Ascending aorta (tissue), 2 donors: ENCODE results near the gene PCBP4. TPM values are rescaled to one million over a fixed set of nuclear protein-coding genes. Genes with fewer than 3 reads are reported as not detected.
A peak's percentile ranks its signal among the peaks of the same experiment; 100 is the strongest.
"Not testable (repeated sequence)": the region's sequence is repeated elsewhere in the genome, so short reads cannot be mapped to it uniquely, and the experiment has no call there.

ENCODE experiments used
- DNase-seq, 2 donors: peaks; one replicate each; pipeline ENCODE4 v3.0.0-alpha.2; 2019; ENCODE audit warnings: low spot score in 2 of 2
- H3K27ac ChIP-seq, 2 donors: fragments of 200-600 bp; sonication (generic); one replicate each; pipeline ENCODE4 v1.5.1; 2016 to 2017; ENCODE audit warnings: mild to moderate bottlenecking in 1 of 2
- H3K27me3 ChIP-seq: fragments of 200-600 bp; sonication (generic); one replicate; pipeline ENCODE4 v1.5.1; 2017
- H3K36me3 ChIP-seq, 2 donors: fragments of 200-600 bp; sonication (generic); one replicate each; pipeline ENCODE4 v1.5.1; 2016
- H3K4me1 ChIP-seq, 2 donors: fragments of 200-600 bp; sonication (generic); one replicate each; pipeline ENCODE4 v1.5.1; 2016 to 2017; ENCODE audit warnings: mild to moderate bottlenecking in 1 of 2
- H3K4me3 ChIP-seq, 2 donors: fragments of 200-600 bp; sonication (generic); one replicate each; pipeline ENCODE4 v1.5.1; 2016 to 2017; ENCODE audit warnings: mild to moderate bottlenecking in 1 of 2
- H3K9me3 ChIP-seq, 2 donors: fragments of 200-600 bp; sonication (generic); one replicate each; pipeline ENCODE4 v1.5.1; 2016
- CTCF ChIP-seq, 3 experiments: fragments of 200-600 bp in 2 of 3; fragments of 450-650 bp in 1 of 3; sonication (generic) in 2 of 3; IDR thresholded peaks; one replicate each; pipeline ENCODE4 v1.5.1; 2016 to 2019; ENCODE audit warnings: antibody characterized with exemption in 3 of 3, mild to moderate bottlenecking in 1 of 3, moderate library complexity in 1 of 3
- intact Hi-C: fragments of 100-400 bp; cut with DNase I; formaldehyde crosslinking; loops from one replicate; pipeline ENCODE4 v1.15.1; 2023
- total RNA-seq: library from RNA; depleted of rRNA; stranded (reverse); fragments of >200 nt; gene quantifications from one replicate; pipeline ENCODE4 v1.1.0, GENCODE V29; 2016

PCBP4 gene
- total RNA-seq, 1 donor from 2014 or later: 256 TPM

- peaks cover 17 to 23% of the 10 kb centered on the region in 2 donors for H3K36me3 ChIP-seq
- intact Hi-C loops: no loop called here
- H3K4me1 ChIP-seq: no peaks in the 10 kb centered on the region
- H3K27me3 ChIP-seq: no peaks in the 10 kb centered on the region
- no peak overlapping the region for H3K4me3 ChIP-seq
- TF ChIP-seq CTCF (IDR thresholded peaks at IDR 0.05): no peak
- peak in 1 of 2 donors; percentile 43 for DNase-seq
- no peak overlapping the region for H3K27ac ChIP-seq
- no peaks in the 10 kb centered on the region for H3K9me3 ChIP-seq
These were observed 37.7 kb downstream of the PCBP4 start for GRCh38 chr3:51929420-51930003.

GRCh38 chr3:51928981-51929380 lies 38.3 kb downstream of the PCBP4 start:
- H3K27me3 ChIP-seq, intact Hi-C loops, H3K9me3 ChIP-seq, H3K27ac ChIP-seq, H3K4me1 ChIP-seq, H3K4me3 ChIP-seq: not testable (repeated sequence)
- DNase-seq: peak in 1 of 2 donors; percentile 42
- H3K36me3 ChIP-seq: peaks cover 11 to 17% of the 10 kb centered on the region in 2 donors

GRCh38 chr3:51928438-51928837 lies 38.8 kb downstream of the PCBP4 start:
- peaks cover 7 to 12% of the 10 kb centered on the region in 2 donors for H3K36me3 ChIP-seq
- DNase-seq: peak in 1 of 2 donors; percentile 39
- no peak overlapping the region for H3K4me3 ChIP-seq
- TF ChIP-seq CTCF (IDR thresholded peaks at IDR 0.05): no peak
- H3K9me3 ChIP-seq: no peaks in the 10 kb centered on the region
- intact Hi-C loops: no loop called here
- no peaks in the 10 kb centered on the region for H3K27me3 ChIP-seq
- H3K4me1 ChIP-seq: no peaks in the 10 kb centered on the region
- H3K27ac ChIP-seq: no peak overlapping the region

- no peaks in the 10 kb centered on the region for H3K9me3 ChIP-seq
- no peaks in the 10 kb centered on the region for H3K4me1 ChIP-seq
- intact Hi-C loops: no loop called here
- no peak overlapping the region for H3K4me3 ChIP-seq
- no peak overlapping the region for H3K27ac ChIP-seq
- peaks cover 0 to under 1% of the 10 kb centered on the region in 2 donors for H3K36me3 ChIP-seq
- H3K27me3 ChIP-seq: no peaks in the 10 kb centered on the region
- DNase-seq: peak in 1 of 2 donors; percentile 25
- no peak for TF ChIP-seq CTCF (IDR thresholded peaks at IDR 0.05)
These were observed 39.9 kb downstream of the PCBP4 start for GRCh38 chr3:51927061-51927977.

- TF ChIP-seq CTCF (IDR thresholded peaks at IDR 0.05): no peak
- Histone ChIP-seq H3K4me3 (no peak overlapping the region), H3K27me3 (no peaks in the 10 kb centered on the region), H3K4me1 (no peaks in the 10 kb centered on the region), H3K9me3 (no peaks in the 10 kb centered on the region), H3K27ac (no peak overlapping the region), H3K36me3 (no peaks in the 10 kb centered on the region)
- DNase-seq: no peak
- intact Hi-C loops: no loop called here
These were observed 46.1 kb downstream of the PCBP4 start for GRCh38 chr3:51921081-51921578.

- H3K27me3 ChIP-seq: no peaks in the 10 kb centered on the region
- no peaks in the 10 kb centered on the region for H3K36me3 ChIP-seq
- DNase-seq: no peak
- no peaks in the 10 kb centered on the region for H3K4me1 ChIP-seq
- H3K27ac ChIP-seq: no peak overlapping the region
- no peaks in the 10 kb centered on the region for H3K9me3 ChIP-seq
- H3K4me3 ChIP-seq: no peak overlapping the region
- intact Hi-C loops: no loop called here
- no peak for TF ChIP-seq CTCF (IDR thresholded peaks at IDR 0.05)
These were observed 50.8 kb downstream of the PCBP4 start for GRCh38 chr3:51916418-51916817.
